IMR-90 (cell line): ENCODE results near the gene RERE. TPM values are rescaled to one million over a fixed set of nuclear protein-coding genes. Genes with fewer than 3 reads are reported as not detected.
A peak's percentile ranks its signal among the peaks of the same experiment; 100 is the strongest.

Experiments
- ATAC-seq: fragments of 200-7000 bp; cut with Tn5 transposase; 2 replicates; pipeline ENCODE4 v1.9.1; 2020; ENCODE audit warnings: low read depth, mild to moderate bottlenecking, moderate library complexity
- BruUV-seq: library from RNA; stranded (reverse); fragments of 400-500 nt; replicated peaks from 2 replicates; lab custom pipeline; 2021; lab: Mats Ljungman, UMichigan
- CTCF ChIA-PET: fragments of 300-600 bp; formaldehyde crosslinking; extraction: SDS; loops from one replicate; lab custom pipeline; 2021; ENCODE audit warnings: antibody characterized with exemption; lab: Yijun Ruan, JAX
- POLR2A ChIA-PET: fragments of 300-600 bp; sonication (Branson Sonifier 250); formaldehyde crosslinking; loops from one replicate; lab custom pipeline; 2022; ENCODE audit warnings: antibody characterized with exemption; ENCODE audit not compliant: unreplicated experiment; lab: Charles Lee
- DNase-seq: peaks from one replicate; pipeline ENCODE4 v3.0.0; 2013
- H2AFZ ChIP-seq: replicated peaks from 2 replicates; pipeline ENCODE3; 2013; ENCODE audit warnings: low read length, mild to moderate bottlenecking; ENCODE audit not compliant: poor library complexity
- H2AK5ac ChIP-seq: 2 replicates; pipeline ENCODE4 v1.6.1; 2013; ENCODE audit warnings: low read depth, low read length, inconsistent platforms
- H2AK9ac ChIP-seq: replicated peaks from 2 replicates; pipeline ENCODE3; 2013; ENCODE audit warnings: mild to moderate bottlenecking, low read depth, low read length, moderate library complexity; ENCODE audit not compliant: poor library complexity
- H2BK120ac ChIP-seq: 2 replicates; pipeline ENCODE4 v1.6.1; 2013; ENCODE audit warnings: low read depth, low read length, inconsistent platforms
- H2BK15ac ChIP-seq: 3 replicates; pipeline ENCODE4 v1.6.1; 2013; ENCODE audit warnings: low read depth, low read length, inconsistent platforms
- H2BK20ac ChIP-seq: 2 replicates; pipeline ENCODE4 v1.6.1; 2013; ENCODE audit warnings: low read depth, mild to moderate bottlenecking, inconsistent platforms, low read length, moderate library complexity
- H2BK5ac ChIP-seq: 2 replicates; pipeline ENCODE4 v1.6.1; 2013; ENCODE audit warnings: mild to moderate bottlenecking, low read depth, low read length, inconsistent platforms; ENCODE audit not compliant: poor library complexity, severe bottlenecking
- H3K14ac ChIP-seq: replicated peaks from 2 replicates; pipeline ENCODE4 v1.6.1; 2013; ENCODE audit warnings: low read depth, low read length, inconsistent platforms
- H3K18ac ChIP-seq: 2 replicates; pipeline ENCODE4 v1.6.1; 2013; ENCODE audit warnings: low read depth, low read length, control low read depth
- H3K23ac ChIP-seq: 2 replicates; pipeline ENCODE4 v1.6.1; 2013; ENCODE audit warnings: low read depth, low read length, inconsistent platforms
- H3K27ac ChIP-seq: 2 replicates; pipeline ENCODE4 v1.5.1; 2013; ENCODE audit warnings: mild to moderate bottlenecking, control low read depth, low read length; ENCODE audit not compliant: insufficient read depth
- H3K27me3 ChIP-seq: 2 replicates; pipeline ENCODE4 v1.6.1; 2013; ENCODE audit warnings: low read length; ENCODE audit not compliant: control insufficient read depth, insufficient read depth
- H3K36me3 ChIP-seq: 2 replicates; pipeline ENCODE4 v1.6.1; 2013; ENCODE audit warnings: low read length, mixed read lengths; ENCODE audit not compliant: control insufficient read depth, insufficient read depth
- H3K4ac ChIP-seq: 2 replicates; pipeline ENCODE4 v1.6.1; 2013; ENCODE audit warnings: low read depth, low read length, inconsistent platforms
- H3K4me1 ChIP-seq: 2 replicates; pipeline ENCODE4 v1.6.1; 2013; ENCODE audit warnings: low read length, mixed read lengths; ENCODE audit not compliant: control insufficient read depth, insufficient read depth
- H3K4me2 ChIP-seq: 2 replicates; pipeline ENCODE4 v1.6.1; 2013; ENCODE audit warnings: low read depth, mild to moderate bottlenecking, control low read depth, low read length, moderate library complexity
- H3K4me3 ChIP-seq: 2 replicates; pipeline ENCODE4 v1.5.1; 2013; ENCODE audit warnings: low read depth, mild to moderate bottlenecking, control low read depth, low read length, moderate library complexity; ENCODE audit not compliant: insufficient read depth
- H3K56ac ChIP-seq: 2 replicates; pipeline ENCODE4 v1.6.1; 2013; ENCODE audit warnings: low read length, inconsistent platforms; ENCODE audit not compliant: insufficient read depth; ENCODE audit errors: extremely low read depth
- H3K79me1 ChIP-seq, 2 experiments: 2 replicates each; pipeline ENCODE4 v1.6.1; 2013; ENCODE audit warnings: low read length in 2 of 2, inconsistent platforms in 1 of 2, low read depth in 1 of 2
- H3K9ac ChIP-seq: 2 replicates; pipeline ENCODE4 v1.6.1; 2013; ENCODE audit warnings: low read depth, low read length, control low read depth
- H3K9me1 ChIP-seq: 2 replicates; pipeline ENCODE4 v1.6.1; 2013; ENCODE audit warnings: low read length, inconsistent platforms; ENCODE audit not compliant: insufficient read depth
- H3K9me3 ChIP-seq: 2 replicates; pipeline ENCODE4 v1.6.1; 2013; ENCODE audit warnings: low read length; ENCODE audit not compliant: control insufficient read depth, insufficient read depth
- H4K20me1 ChIP-seq: 2 replicates; pipeline ENCODE4 v1.6.1; 2013; ENCODE audit warnings: low read length, inconsistent platforms; ENCODE audit not compliant: insufficient read depth
- H4K5ac ChIP-seq: 2 replicates; pipeline ENCODE4 v1.6.1; 2013; ENCODE audit warnings: mild to moderate bottlenecking, low read depth, low read length, control low read depth
- H4K8ac ChIP-seq, 2 experiments: 2 replicates each; pipeline ENCODE4 v1.6.1; 2013; ENCODE audit warnings: low read depth in 2 of 2, low read length in 2 of 2, control low read depth in 1 of 2, inconsistent platforms in 1 of 2
- H4K91ac ChIP-seq: 2 replicates; pipeline ENCODE4 v1.6.1; 2013; ENCODE audit warnings: low read depth, low read length, inconsistent platforms; ENCODE audit not compliant: insufficient read depth
- BHLHE40 ChIP-seq: fragments of 150-350 bp; IDR thresholded peaks from 2 replicates; pipeline ENCODE4 v1.6.1; 2016; ENCODE audit warnings: mild to moderate bottlenecking, low read depth, low read length
- CEBPB ChIP-seq: IDR thresholded peaks from 2 replicates; pipeline ENCODE4 v1.6.1; 2012; ENCODE audit warnings: low read depth, low read length, improper control_type of control experiment
- CHD1 ChIP-seq: IDR thresholded peaks from 2 replicates; pipeline ENCODE4 v1.6.1; 2012; ENCODE audit warnings: low read depth, low read length, improper control_type of control experiment
- CTCF ChIP-seq: conservative IDR thresholded peaks from 2 replicates; pipeline ENCODE4 v1.5.1; 2012; ENCODE audit warnings: mild to moderate bottlenecking, low read depth, low read length, improper control_type of control experiment
- FOS ChIP-seq: fragments of 150-350 bp; IDR thresholded peaks from 2 replicates; pipeline ENCODE4 v1.6.1; 2016; ENCODE audit warnings: low read depth, low read length
- RCOR1 ChIP-seq: IDR thresholded peaks from 2 replicates; pipeline ENCODE4 v1.6.1; 2012; ENCODE audit warnings: mild to moderate bottlenecking, low read length, improper control_type of control experiment; ENCODE audit not compliant: insufficient replicate concordance
- WGBS, 2 experiments: methylation state at CpG; one replicate each; pipeline versions ENCODE4 v1.1.5 to v1.1.7; 2013; ENCODE audit warnings: missing lambda C conversion rate in 2 of 2; ENCODE audit not compliant: insufficient read length in 1 of 2; ENCODE audit errors: extremely low coverage in 2 of 2; 5-methylcytosine and 5-hydroxymethylcytosine counted together
- dilution Hi-C: fragments of 300-500 bp; cut with HindIII; formaldehyde crosslinking; loops from one replicate; pipeline ENCODE4 v1.14.3; 2018; ENCODE audit warnings: low sequenced_read_pairs; ENCODE audit not compliant: unreplicated experiment
- in situ Hi-C: fragments of 300-500 bp; cut with MboI; formaldehyde crosslinking; loops from 3 replicates; pipeline ENCODE4 v1.14.3; 2019; ENCODE audit warnings: low sequenced_read_pairs, inconsistent platforms, mixed read lengths
- intact Hi-C: fragments of 100-400 bp; cut with micrococcal nuclease; formaldehyde crosslinking; loops from 2 replicates; pipeline ENCODE4 v1.10.0; 2022
- polyA plus RNA-seq, 3 experiments: library from polyadenylated mRNA; depleted of rRNA; stranded (reverse); fragments of >200 nt; gene quantifications; 2 replicates each; pipeline ENCODE4 v1.2.3, GENCODE V29; 2012; ENCODE audit warnings: low replicate concordance in 1 of 3
- total RNA-seq: library from RNA; depleted of rRNA; stranded (reverse); fragments of >200 nt; gene quantifications from 2 replicates; pipeline ENCODE4 v1.2.3, GENCODE V29; 2012

The RERE gene
- total and polyA plus RNA-seq, 2 of the 4 experiments (the other 2 are of a cell fraction), result 11.5 to 25.1 TPM

- H3K4me3 ChIP-seq, result no peak overlapping the region
- H3K27me3 ChIP-seq, result no peaks in the 10 kb centered on the region
- WGBS, 2 experiments, result no CpG with 5 or more reads among the region's 1 CpG
- POLR2A ChIA-PET, result no interaction called here
- H2AK5ac ChIP-seq, result no peak overlapping the region; the same call in 1 of the 2 replicates
- CTCF ChIA-PET, result no interaction called here
- dilution Hi-C loops, result no loop called here
- H3K18ac ChIP-seq, result no peak overlapping the region
- no TSS peak for BruUV-seq
- in situ Hi-C loops, result no loop called here
- no peak overlapping the region for H2BK20ac ChIP-seq
- no peak overlapping the region for H3K14ac ChIP-seq
- H4K5ac ChIP-seq, result no peak overlapping the region
- DNase-seq (no peak), ATAC-seq (no peak)
- H3K27ac ChIP-seq, result no peak overlapping the region
- TF ChIP-seq CEBPB (no peak), CHD1 (no peak), CTCF (no peak), FOS (no peak), BHLHE40 (no peak), RCOR1 (no peak)
- no peak overlapping the region; the same call in 1 of the 2 replicates for H4K91ac ChIP-seq
- H3K9ac ChIP-seq, result no peak overlapping the region
- no peak overlapping the region for H3K4ac ChIP-seq
- H3K4me1 ChIP-seq, result peaks cover 20% of the 10 kb centered on the region
- no peak overlapping the region for H2AK9ac ChIP-seq
- no peak overlapping the region for H2BK120ac ChIP-seq
- H3K36me3 ChIP-seq, result no peaks in the 10 kb centered on the region
- H3K79me1 ChIP-seq, result peaks cover 27 to 78% of the 10 kb centered on the region in 2 experiments
- peaks cover 70% of the 10 kb centered on the region for H4K20me1 ChIP-seq
- H3K9me1 ChIP-seq, result peaks cover 14% of the 10 kb centered on the region
- H3K23ac ChIP-seq, result peak overlapping the region; percentile 91; the same call in 1 of the 2 replicates
- H2BK5ac ChIP-seq, result no peak overlapping the region
- no peak overlapping the region for H2AFZ ChIP-seq
- no peak overlapping the region for H3K4me2 ChIP-seq
- no peak overlapping the region for H2BK15ac ChIP-seq
- intact Hi-C loops, result no loop called here
- H3K9me3 ChIP-seq, result no peaks in the 10 kb centered on the region
- H3K56ac ChIP-seq, result no peak overlapping the region
- no peak overlapping the region; a peak in 1 of 4 replicates for H4K8ac ChIP-seq
Measured at GRCh38 chr1:8681911-8682310, 135.5 kb downstream of the RERE start.
